ENCODE results near the gene BCAS3.

BCAS3 gene

GRCh38 chr17:61366715-61367413 lies 689.2 kb downstream of the BCAS3 start:
- peak in 1 of 10 donors; percentile 16 for DNase-seq
- intact Hi-C loops (cut with DNase I): no loop called here

DNA sequence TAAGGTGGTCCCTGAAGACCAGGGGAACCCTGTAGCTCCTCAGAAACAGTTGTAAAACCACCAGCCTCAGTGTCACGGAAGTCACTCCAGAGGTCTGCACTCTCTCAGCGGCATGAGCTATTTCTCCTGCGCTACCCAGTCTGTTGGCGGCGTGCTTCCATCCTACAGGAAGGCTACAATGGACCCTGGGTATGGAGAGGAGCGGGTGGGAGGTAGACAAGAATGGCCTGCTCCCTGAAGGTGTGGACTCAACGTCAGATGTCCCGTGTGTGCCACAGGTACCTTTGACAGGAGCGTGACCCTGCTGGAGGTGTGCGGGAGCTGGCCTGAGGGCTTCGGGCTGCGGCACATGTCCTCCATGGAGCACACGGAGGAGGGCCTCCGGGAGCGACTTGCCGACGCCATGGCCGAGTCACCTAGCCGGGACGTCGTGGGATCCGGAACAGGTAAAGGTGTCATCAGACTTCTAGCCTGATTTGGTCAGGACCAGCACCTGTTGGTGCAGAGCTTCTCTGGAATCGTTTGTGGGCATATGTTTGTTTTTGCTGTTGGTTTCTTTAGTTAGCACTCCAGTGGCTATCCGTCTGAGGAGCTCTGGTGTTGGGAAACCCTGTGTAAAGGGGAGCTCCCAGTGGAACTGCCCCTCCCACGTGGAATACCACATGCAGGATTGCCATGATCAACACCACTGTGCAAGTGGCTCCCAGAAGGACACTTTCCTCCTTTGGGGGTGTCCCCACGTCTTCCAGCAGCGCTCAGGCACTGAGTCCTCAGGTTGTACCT lies 690.6 kb downstream of the BCAS3 start:
- intact Hi-C loops (cut with DNase I): no loop called here
- peak in 1 of 10 donors; percentile 67 for DNase-seq

DNA sequence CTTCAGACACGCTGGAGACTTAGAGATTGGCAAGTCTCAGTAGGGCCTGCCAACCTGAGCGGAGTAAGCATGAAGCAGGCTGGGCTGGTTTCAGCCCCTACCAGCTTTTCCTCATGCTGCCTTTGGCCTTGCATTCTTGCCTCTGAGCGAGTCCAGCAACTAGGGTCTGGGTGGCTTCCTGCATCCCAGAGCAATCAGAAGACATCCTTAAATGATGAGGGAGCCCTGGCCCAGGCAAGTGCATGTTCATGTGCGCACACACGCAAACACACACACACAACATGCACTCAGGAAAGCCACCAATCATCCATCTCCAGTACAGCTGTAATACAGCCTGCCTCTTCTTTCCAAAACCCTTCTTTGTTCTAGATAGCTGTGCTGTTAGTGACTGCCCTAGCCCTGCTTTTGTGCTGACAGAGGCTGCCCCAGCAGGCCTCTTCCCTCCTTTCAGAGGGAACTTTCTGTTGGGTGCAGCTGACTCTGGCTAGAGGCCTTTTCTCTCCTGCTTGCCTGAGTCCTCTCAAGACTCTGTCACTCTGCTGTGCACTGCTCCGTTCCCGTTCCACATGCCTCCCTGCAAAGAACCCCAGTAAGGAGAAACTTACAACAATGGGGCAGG lies 691.3 kb downstream of the BCAS3 start:
- intact Hi-C loops (cut with DNase I): no loop called here
- peak in 1 of 10 donors; percentile 71 for DNase-seq

GRCh38 chr17:61369751-61370150 lies 692.1 kb downstream of the BCAS3 start:
- peak in 1 of 10 donors; percentile 70 for DNase-seq
- intact Hi-C loops (cut with DNase I): no loop called here

- intact Hi-C loops (cut with DNase I): no loop called here
- DNase-seq: no peak
Measured at GRCh38 chr17:61371179-61371578, 693.5 kb downstream of the BCAS3 start.

- peak in 1 of 10 donors; percentile 70 for DNase-seq
- intact Hi-C loops (cut with DNase I): no loop called here
Measured at GRCh38 chr17:61371606-61372005, 694.0 kb downstream of the BCAS3 start.

DNA sequence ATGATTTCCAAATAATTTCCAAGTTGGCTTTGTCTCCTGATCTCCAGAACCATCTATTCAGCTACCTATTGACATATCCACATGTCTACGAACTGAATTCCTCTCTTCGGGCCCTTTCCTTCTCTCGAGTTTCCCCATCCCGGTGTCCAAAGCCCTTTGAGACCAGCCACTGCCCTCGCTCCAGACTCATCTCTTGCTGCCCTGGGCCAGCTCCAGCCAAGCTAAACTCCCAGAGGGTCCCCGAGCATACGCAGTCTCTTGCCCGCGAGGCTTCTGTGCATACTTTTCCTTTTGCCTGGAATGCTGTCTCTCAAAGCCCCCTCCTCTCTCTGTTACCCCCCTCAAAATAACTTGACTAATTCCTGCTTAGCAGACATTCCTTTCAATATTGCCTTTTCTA lies 694.8 kb downstream of the BCAS3 start:
- intact Hi-C loops (cut with DNase I): no loop called here
- no peak for DNase-seq

GRCh38 chr17:61376931-61377838 lies 699.5 kb downstream of the BCAS3 start:
- intact Hi-C loops (cut with DNase I): no loop called here
- DNase-seq: peak in 2 of 10 donors; percentile 18 to 40

- intact Hi-C loops (cut with DNase I): no loop called here
- peak in 1 of 10 donors; percentile 10 for DNase-seq
Measured at GRCh38 chr17:61378658-61379456, 701.2 kb downstream of the BCAS3 start.

- DNase-seq: peak in 1 of 10 donors; percentile 65
- intact Hi-C loops (cut with DNase I): no loop called here
Measured at GRCh38 chr17:61379457-61380216, 702.0 kb downstream of the BCAS3 start.

GRCh38 chr17:61380217-61380835 lies 702.7 kb downstream of the BCAS3 start:
- intact Hi-C loops (cut with DNase I): no loop called here
- peak in 1 of 10 donors; percentile 21 for DNase-seq

GRCh38 chr17:61380836-61381525 lies 703.3 kb downstream of the BCAS3 start:
- DNase-seq: peak in 3 of 10 donors; percentile 31 to 80 (median 74)
- intact Hi-C loops (cut with DNase I): no loop called here

DNA sequence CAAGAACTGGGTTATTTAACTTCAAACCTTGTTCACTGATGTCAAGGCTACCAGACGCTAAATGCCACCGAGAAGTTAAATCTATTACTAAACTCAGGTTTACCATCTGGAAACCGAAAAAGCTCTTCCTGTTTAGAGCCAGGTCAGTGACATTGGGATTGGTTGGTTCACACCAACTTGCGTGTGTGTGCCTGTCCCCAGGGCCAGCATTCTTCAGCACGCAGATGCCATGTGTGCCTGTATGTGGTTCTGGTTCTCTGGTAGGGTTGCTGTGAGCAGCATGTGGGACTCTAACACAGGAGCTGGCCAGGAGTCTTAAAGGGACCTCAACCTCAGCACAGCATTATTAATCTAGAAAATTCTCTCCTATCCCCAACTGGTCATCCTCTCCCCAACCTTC lies 703.9 kb downstream of the BCAS3 start:
- DNase-seq: no peak
- intact Hi-C loops (cut with DNase I): no loop called here

- intact Hi-C loops (cut with DNase I): no loop called here
Measured at GRCh38 chr17:61382796-61383688, 705.4 kb downstream of the BCAS3 start.

DNA sequence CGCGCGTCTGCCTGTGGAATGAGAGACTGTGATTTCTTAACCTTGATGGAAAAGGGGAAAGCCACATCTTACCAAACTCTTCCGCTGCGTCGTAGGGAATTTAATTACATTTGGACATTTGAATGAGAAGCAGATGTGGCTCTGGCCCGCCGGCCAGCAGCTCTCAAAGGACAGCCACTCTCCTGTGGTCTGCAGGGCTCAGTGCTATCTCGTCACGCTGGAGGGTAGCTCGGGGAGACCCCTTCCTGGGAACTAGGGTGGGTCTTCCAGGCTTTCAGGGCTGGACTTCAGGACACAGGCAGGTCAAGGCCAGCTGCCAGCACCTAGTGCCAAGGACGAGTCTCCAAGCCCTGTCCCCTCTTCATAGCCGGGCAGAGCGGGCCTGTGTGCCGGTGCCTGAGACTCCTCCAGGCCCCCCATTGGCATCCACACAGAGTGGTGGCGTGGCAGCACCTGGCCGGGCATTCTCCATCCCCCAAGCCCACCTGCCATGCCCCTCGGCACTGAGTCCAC lies 706.1 kb downstream of the BCAS3 start:
- peak in 1 of 10 donors; percentile 31 for DNase-seq
- intact Hi-C loops (cut with DNase I): no loop called here

More at GRCh38 chr17:61382796-61383688, 705.4 kb downstream of the BCAS3 start:
- DNase-seq: peak in 1 of 10 donors; percentile 29

- intact Hi-C loops (cut with DNase I): no loop called here
- DNase-seq: no peak
Measured at GRCh38 chr17:61384354-61384691, 706.7 kb downstream of the BCAS3 start.
